NB4 (cell line): ENCODE data around the gene ZNF609.

Experiments used
- DNase-seq: peaks from one replicate; pipeline ENCODE4 v3.0.0; 2010; ENCODE audit warnings: low read depth
- H3K4me3 ChIP-seq: one replicate; pipeline ENCODE4 v1.5.1; 2011; ENCODE audit warnings: mild to moderate bottlenecking, low read depth, low read length, moderate library complexity
- CTCF ChIP-seq: IDR thresholded peaks from one replicate; pipeline ENCODE4 v1.5.1; 2012; ENCODE audit warnings: low read depth, low read length
- MAX ChIP-seq: IDR thresholded peaks from 2 replicates; pipeline ENCODE4 v1.6.1; 2011; ENCODE audit warnings: low read depth, low read length
- MYC ChIP-seq: IDR thresholded peaks from 2 replicates; pipeline ENCODE4 v1.6.1; 2011; ENCODE audit warnings: low read depth, low read length
- POLR2A ChIP-seq: IDR thresholded peaks from 2 replicates; pipeline ENCODE4 v1.6.1; 2011; ENCODE audit warnings: mild to moderate bottlenecking; ENCODE audit not compliant: insufficient read length; ENCODE audit errors: extremely low read depth

ZNF609 gene

GRCh38 chr15:64466408-64467141 is 6.2 kb downstream of the ZNF609 start:
- TF ChIP-seq CTCF (no peak), POLR2A (no peak), MYC (no peak), MAX (no peak)
- DNase-seq = no peak
- H3K4me3 ChIP-seq = no peak overlapping the region

DNA sequence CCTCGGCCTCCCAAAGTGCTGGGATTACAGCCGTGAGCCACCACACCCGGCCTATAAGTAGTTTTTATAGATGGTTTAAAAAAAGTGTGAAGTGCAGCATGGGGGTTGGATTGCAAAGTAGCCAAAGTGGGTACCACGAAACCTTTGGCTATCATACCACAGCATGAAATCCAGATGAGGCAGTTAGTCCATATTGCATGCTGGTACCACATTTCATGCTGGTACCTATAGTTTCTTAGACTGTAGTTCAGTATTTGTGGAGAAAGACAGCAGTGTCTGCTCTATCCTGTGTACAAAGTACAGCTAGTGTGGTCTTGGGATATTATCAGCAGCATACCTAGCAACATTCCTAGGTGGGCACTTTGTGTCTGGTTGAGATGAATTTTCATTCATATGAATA is 11.8 kb downstream of the ZNF609 start:
- TF ChIP-seq MAX = no peak
- TF ChIP-seq CTCF = no peak
- no peak for TF ChIP-seq POLR2A
- TF ChIP-seq MYC = no peak
- no peak for DNase-seq
- no peak overlapping the region for H3K4me3 ChIP-seq

DNA sequence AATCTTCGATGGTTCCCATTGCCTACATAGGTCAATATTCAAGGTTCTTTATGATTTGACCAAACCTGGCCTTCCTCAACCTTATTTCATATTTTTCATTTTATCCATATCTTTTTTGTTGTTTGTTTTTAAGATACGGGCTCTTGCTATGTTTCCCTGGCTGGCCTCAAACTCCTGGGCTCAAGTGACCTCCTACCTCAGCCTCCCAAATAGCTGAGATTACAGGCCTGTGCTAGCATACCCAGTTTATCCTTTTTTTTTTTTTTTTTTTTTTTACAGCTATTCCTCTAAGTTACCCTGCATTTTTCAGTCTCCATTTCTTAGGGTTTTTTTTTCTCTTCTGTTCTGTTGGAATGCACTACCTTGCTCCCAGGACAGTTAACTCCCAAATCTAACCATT is 14.5 kb downstream of the ZNF609 start:
- no peak for TF ChIP-seq MAX
- TF ChIP-seq CTCF = no peak
- TF ChIP-seq POLR2A = no peak
- no peak for TF ChIP-seq MYC
- DNase-seq = no peak
- no peak overlapping the region for H3K4me3 ChIP-seq

GRCh38 chr15:64476550-64476949 is 16.2 kb downstream of the ZNF609 start:
- no peak overlapping the region for H3K4me3 ChIP-seq
- DNase-seq = no peak
- TF ChIP-seq MYC = no peak
- TF ChIP-seq MAX = no peak
- TF ChIP-seq CTCF = no peak
- TF ChIP-seq POLR2A = no peak

- no peak overlapping the region for H3K4me3 ChIP-seq
- TF ChIP-seq POLR2A = no peak
- no peak for TF ChIP-seq MYC
- no peak for TF ChIP-seq MAX
- no peak for TF ChIP-seq CTCF
- no peak for DNase-seq
Observed at GRCh38 chr15:64478863-64479262, 18.5 kb downstream of the ZNF609 start.

DNA sequence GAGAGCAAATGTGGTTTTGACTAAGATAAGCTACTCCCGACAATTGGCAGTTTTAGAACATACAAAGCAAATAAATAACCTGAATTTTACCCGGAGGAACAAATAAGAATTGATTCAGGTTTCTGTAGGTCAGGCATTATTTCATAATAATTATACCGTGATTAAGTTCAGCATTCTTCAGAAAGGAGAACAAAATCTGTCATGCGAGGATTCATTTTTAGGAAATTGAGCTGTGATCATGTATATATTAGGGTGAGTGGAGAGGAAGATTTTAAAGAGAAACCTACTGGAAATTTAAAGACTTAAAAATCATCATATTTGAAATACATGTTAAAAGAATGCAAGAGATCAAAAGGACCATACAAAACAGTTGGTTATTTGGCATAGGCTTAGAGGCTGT is 20.5 kb downstream of the ZNF609 start:
- H3K4me3 ChIP-seq = no peak overlapping the region
- no peak for DNase-seq
- TF ChIP-seq CTCF (no peak), MYC (no peak), POLR2A (no peak), MAX (no peak)
